Stimulated activated CD4-positive, alpha-beta T cell treated with anti-CD3 and anti-CD28 coated beads, Interleukin-2, amount 100 ng/mL, for 4 hours (primary cell): Measurements from ENCODE around the gene TEKT3.

Experiments used
- DNase-seq: peaks from one replicate; pipeline ENCODE4 v3.0.0-alpha.2; 2020; ENCODE audit warnings: low read depth

Gene TEKT3

GRCh38 chr17:15349119-15349518 is 7.7 kb upstream of the TEKT3 start:
- DNase-seq: no peak

- no peak for DNase-seq
Observed at GRCh38 chr17:15348021-15348420, 6.6 kb upstream of the TEKT3 start.

GRCh38 chr17:15346066-15346595 is 4.7 kb upstream of the TEKT3 start:
- no peak for DNase-seq

- DNase-seq: no peak
Observed at GRCh38 chr17:15343749-15344148, 2.4 kb upstream of the TEKT3 start.

GRCh38 chr17:15342460-15342859 is 1.1 kb upstream of the TEKT3 start:
- DNase-seq: no peak

GRCh38 chr17:15341966-15342365 is 569 bp upstream of the TEKT3 start:
- no peak for DNase-seq

GRCh38 chr17:15340966-15341365 is 431 bp downstream of the TEKT3 start:
- no peak for DNase-seq

- no peak for DNase-seq
Observed at GRCh38 chr17:15335446-15335845, 6.0 kb downstream of the TEKT3 start.

- no peak for DNase-seq
Observed at GRCh38 chr17:15334266-15334665, 7.1 kb downstream of the TEKT3 start.

- no peak for DNase-seq
Observed at GRCh38 chr17:15332338-15332737, 9.1 kb downstream of the TEKT3 start.

- no peak for DNase-seq
Observed at GRCh38 chr17:15323131-15323530, 18.3 kb downstream of the TEKT3 start.

- no peak for DNase-seq
Observed at GRCh38 chr17:15321556-15322251, 19.7 kb downstream of the TEKT3 start.

- DNase-seq: no peak
Observed at GRCh38 chr17:15319452-15320010, 21.9 kb downstream of the TEKT3 start.

GRCh38 chr17:15311996-15312395 is 29.4 kb downstream of the TEKT3 start:
- DNase-seq: no peak

- no peak for DNase-seq
Observed at GRCh38 chr17:15309793-15310192, 31.6 kb downstream of the TEKT3 start.

GRCh38 chr17:15309236-15309635 is 32.2 kb downstream of the TEKT3 start:
- no peak for DNase-seq

GRCh38 chr17:15308758-15309157 is 32.6 kb downstream of the TEKT3 start:
- DNase-seq: no peak

- DNase-seq: no peak
Observed at GRCh38 chr17:15307710-15308111, 33.7 kb downstream of the TEKT3 start.

- DNase-seq: no peak
Observed at GRCh38 chr17:15303851-15304250, 37.5 kb downstream of the TEKT3 start.

- no peak for DNase-seq
Observed at GRCh38 chr17:15303268-15303667, 38.1 kb downstream of the TEKT3 start.

- no peak for DNase-seq
Observed at GRCh38 chr17:15301845-15302244, 39.6 kb downstream of the TEKT3 start.

GRCh38 chr17:15298176-15298575 is 43.2 kb downstream of the TEKT3 start:
- DNase-seq: no peak

- no peak for DNase-seq
Observed at GRCh38 chr17:15293558-15293957, 47.8 kb downstream of the TEKT3 start.
